HG02759 (cell line): ENCODE measurements around the gene GPR3.
A peak's percentile ranks its signal among the peaks of the same experiment; 100 is the strongest.
"Not testable (repeated sequence)": the region's sequence is repeated elsewhere in the genome, so short reads cannot be mapped to it uniquely, and the experiment has no call there.

Experiments used
- ATAC-seq: cut with Tn5 transposase; IDR thresholded peaks from one replicate; pipeline ENCODE4 v1.9.1; 2021; ENCODE audit warnings: mild to moderate bottlenecking, moderate library complexity; ENCODE audit not compliant: unreplicated experiment

GPR3 gene

DNA sequence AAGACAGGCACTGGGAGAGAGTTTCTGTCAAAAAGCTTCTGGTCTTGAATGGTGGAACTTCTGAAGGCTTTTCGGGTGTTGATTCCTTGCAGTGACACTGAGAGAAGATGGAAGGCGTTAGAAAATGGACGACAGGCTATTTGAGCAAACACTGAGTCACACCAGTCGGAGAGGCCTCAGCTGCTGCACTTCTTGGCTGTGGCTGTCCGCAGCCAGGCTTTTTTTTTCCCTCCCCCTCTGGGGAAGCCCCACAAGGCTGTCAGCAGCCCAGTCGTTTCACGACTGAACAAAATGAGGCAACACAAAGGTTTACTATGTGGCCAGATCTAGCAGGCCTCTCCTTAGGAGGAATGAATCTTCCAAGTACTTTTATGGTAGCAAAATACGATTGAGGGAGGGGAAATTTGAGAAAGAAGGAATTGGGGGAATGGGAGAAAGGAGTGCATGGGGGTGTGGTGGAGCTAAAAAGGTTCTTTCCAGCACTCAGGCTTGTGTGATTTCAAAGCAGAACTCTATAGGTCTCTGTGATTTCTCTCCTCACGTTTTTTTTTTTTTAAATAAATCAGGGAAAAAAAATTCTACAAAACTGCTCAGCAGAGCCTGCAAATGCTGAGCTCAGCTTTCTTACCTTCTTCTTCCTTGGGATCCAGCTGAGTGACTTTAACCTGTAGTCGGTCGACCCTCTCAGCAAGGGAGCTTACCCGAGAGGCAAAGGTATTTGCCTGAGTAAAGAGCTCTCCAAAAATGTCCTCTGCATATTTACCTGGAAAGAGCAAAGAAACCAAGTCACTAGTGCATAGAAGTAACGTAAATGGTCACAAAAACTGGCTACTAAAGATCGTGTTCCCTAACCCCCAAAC lies 26.1 kb downstream of the GPR3 start:
- ATAC-seq = peak; percentile 80

DNA sequence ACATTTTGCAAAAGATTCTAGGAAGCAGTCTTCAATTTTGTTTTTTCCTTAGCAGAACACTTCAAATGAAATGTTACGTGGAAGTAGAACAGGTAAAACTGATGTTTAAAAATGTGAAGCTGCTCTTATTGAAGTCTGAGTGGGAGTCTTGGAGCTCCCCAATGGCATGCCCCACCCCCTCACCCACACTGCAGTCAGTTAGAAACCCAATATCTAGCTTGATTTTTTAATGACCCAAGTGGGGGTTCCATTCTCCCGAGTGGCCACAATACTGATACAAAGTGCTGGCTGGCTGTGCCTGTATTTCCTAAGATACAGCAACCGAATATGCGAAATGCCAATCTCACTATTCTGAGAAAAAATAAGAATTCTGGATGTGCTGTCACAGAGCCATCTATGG lies 31.3 kb downstream of the GPR3 start:
- no peak for ATAC-seq

DNA sequence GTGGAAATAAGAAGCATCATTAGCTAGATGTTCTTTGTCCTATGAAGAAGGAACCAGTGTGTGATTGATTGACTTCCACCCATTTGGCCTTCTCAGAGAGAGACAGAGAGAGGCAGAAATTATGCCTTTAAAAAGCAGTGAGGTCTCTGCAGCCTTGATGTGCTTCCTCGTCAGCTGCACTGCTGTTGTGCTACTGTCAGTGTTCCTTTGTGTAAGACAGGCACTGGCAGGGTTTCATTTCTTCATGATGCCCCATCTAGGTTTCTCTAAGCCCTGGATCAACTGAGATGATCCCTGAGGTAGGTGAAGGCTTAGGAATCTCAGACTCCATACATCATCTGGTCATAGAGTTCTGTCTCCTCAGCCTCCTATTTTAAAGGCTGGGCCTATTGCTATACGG lies 34.9 kb downstream of the GPR3 start:
- no peak for ATAC-seq

DNA sequence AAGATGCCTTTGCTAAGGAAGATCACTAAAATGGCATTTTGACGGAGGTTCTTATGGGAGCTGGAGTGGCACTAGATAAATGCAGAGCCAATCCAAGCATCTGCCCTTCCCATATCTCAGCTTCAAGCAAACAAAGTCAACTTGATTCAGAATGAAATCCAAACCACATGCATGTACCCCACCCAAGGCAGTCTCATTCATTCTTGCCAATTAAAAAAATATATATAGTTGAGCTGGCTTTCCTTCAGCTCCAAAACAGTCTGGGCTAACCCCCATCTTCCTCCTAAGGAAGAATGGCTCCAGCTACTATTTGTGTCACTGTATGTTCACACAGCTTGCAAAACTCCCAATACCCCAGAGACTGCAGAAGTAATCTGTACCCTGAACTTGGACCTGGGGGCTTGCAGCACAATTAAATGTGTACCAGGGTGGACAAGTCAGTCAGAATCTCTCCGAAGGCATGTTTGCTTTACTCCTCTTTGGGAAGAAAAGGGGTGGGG lies 35.4 kb downstream of the GPR3 start:
- ATAC-seq = no peak

DNA sequence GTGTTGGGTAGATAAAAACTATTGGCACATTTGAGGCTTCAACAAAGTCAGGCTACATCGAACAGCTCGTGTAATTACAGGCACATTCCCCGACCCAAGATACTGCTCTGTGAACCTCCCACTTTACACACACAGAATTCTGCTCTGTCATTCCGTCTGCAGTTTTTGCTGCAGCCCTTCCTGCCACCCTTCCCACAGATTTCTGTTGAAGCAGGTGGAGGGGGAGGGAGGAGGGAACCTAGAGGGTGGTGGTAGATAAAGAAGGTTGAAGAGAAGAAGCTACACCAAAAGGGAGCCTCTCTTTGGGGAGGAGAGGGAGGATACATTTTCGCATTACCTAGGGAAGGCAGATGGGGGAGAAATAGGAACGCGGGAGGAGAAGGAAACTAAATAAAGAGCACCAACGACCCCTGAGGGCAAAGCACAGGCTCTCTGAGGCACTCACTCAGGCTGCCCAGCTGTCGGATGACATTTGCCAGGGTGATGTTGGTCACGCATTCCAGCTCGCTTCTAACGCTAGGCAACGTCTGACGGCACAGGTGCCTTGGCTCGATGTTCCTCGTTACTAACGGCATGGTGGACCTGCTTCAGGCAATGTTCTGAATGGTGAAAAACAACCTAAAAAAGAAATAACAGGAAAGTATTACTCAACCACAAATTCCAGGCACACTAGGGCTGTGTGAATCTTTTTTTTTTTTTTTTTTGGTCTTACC lies 36.0 kb downstream of the GPR3 start:
- no peak for ATAC-seq

DNA sequence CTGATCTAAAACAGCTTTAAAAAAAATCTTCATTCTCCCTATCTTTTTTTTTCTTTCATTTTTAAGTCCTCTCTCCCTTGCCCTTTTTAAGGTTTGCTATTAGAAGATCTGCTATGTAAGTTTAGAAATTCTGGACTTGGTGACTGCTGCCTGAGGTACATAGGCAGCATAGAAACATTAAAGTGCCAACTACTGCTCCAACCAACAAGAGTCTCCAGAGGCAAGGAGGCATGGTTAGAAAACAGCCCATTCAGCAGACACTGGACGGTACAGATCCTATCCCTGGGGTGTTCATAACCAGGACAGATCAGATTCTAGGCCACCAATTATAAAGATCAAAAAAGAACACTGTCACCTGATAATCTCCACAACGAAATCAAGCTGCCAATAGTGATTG lies 36.6 kb downstream of the GPR3 start:
- ATAC-seq = no peak

DNA sequence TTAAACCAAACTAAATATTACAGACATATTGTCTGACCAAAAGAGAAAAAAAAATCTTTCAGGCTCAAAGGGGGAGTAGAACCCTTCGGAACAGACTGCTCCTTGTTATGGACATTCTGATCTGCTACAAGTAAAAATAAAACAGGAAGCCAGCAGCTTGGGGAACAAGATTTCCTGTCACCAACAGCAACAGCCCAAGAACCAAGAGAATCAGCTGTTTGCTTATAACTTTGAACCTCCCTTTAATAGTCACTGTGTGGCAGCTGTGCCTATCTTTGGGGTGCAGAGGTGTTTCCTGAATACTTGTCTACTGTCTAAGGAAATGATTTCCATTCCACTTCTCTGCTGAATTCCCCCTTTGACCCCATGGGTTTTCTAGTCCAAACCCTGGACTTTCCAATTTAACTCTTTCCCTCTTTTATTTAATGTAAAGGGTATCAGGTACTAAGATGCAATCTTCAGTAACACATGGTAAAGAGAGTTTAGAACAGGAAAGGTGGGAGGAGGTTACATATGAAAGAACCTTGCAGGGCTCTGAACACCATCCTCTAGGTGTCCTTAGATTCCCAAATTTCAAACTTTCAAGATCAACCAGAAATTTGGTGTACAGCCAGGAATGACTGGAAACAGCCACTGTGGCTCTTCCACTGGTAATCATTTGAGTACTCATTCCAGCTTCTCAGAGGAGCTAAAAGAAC lies 38.6 kb downstream of the GPR3 start:
- ATAC-seq = no peak

DNA sequence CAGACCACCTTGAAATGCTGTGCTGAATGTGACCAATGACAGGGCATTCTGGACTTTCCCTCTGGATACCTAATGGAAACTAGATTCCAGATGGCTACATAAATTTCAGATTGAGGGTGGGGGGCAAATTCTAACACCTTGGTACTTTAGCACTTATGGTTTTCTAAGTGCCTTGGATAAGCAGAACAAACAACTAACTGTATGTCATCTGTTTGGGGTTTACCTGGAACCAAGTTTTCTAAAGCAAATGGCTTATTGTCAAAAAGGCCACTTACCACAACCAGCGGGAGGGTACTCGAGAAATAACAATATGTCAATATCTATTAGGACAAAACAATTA lies 39.1 kb downstream of the GPR3 start:
- ATAC-seq = no peak

DNA sequence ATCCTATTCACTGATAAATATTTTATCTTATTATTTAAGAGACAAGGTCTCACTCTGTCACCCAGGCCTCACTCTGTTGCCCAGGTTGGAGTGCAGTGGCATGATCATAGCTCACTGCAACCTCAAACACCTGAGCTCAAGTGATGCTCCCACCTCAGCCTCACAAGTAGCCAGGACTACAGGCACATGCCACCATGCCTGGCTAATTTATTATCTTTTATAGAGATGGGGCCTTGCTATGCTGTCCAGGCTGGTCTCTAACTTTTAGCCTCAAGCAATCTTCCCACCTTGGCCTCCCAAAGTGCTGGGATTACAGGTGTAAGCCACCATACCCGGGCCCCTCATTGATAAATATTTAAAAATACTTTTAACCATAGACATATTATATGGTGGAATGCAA lies 40.3 kb downstream of the GPR3 start:
- ATAC-seq = not testable (repeated sequence)

DNA sequence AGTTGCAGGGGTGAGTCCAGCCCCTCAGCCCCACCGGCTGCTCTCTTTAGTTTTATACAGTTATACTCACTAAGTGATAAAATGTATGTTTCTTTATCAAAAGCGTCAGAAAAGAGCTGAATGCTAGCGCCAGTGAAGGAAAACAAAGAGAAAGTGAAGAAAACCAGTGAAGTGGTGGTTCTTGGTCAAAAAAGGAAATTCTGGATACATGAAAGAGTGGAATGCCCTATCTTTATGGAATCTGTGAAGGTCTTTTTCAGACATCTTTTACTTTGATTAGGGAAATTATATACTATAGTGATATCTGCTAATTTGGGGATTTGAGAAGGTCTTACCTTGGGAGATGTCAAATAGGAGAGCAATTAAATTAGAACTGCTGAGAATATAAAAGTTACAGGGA lies 41.3 kb downstream of the GPR3 start:
- ATAC-seq = no peak

DNA sequence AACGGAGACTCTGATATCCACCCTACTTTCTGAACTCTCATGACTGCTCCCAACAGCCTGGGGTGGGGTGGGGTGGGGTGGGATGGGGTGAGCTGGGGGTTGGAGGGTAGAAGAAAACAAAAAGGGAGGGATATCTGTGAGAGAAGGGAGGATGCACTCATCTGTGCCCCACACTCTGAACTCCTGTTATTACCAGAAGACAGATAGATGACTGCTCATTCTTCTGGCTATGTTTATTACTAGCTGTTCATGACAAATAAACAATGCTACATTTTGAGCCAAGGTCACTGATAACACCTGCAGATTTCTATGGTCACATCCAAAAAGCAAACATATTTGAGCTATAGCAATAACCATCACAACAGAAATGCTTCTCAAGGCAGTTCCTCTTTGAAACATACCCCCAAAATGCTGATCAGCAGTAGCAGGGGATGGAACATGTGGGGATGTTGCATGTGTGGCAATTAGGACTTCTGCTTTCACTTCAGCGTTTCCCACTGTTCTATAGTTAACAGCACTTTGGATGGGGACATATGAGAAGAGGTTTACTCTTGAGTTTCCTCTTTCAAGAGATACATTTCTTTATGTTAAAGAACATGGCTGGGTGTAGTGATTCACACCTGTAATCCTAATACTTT lies 43.3 kb downstream of the GPR3 start:
- no peak for ATAC-seq

DNA sequence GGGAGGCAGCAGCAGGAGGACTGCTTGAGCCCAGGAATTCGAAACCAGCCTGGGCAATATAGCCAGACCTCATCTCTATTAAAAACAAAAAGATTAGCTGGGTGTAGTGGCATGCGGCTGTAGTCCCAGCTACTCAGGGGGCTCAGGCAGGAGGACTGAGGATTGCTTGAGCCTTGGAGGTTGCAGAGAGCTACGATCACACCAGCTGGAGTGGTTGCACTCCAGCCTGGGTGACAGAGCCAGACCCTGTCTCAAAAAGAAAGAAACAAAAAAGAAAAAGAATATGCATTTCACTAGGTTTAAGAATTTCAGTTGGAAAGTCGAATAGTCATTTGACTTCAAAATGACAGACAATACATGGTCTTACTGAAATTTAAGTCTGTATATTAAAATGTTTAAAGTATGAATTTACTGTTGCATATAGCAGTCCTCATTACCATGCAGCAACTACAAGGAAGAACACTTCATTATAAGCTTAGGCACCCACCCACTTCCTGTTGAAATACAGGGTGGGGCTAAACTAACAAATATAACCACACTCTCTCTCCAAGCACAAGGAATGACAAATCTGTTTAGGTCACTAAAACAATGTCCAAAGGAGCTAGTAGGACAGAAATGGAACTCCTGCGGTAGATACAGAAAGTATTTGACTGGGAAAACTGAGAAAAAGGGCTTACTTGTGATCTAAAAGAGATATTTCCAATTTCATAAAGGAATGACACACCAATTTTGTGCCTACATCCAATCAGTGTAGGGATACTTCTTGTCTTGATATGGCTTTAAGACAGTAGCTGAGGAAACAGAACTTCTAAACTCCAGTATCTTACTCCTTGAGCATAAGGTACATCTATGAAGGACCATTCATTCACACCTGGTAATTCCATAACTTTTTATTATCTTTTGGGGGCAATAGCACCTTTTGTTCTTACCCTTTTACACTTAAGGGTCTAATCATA lies 44.1 kb downstream of the GPR3 start:
- ATAC-seq = no peak

DNA sequence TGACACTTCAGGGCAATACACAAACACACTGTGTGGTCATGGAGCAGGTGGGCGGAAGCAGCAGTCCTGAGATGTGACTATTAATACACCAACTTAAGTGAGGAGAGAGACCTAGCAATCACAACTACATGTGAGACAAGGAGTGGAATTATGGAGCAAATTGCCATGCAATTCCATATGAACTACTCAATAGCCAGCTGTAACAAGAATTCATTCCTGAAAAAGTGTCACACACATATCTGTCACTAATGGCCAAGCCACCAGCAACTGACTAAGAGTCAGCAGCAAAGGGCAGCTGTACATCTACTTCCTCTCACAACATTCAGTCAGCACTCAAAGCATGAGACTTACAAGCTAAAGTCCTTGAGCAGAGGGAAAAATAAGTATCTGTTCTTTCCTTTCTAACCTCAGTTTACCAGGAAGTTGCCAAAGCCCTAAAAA lies 46.2 kb downstream of the GPR3 start:
- no peak for ATAC-seq

DNA sequence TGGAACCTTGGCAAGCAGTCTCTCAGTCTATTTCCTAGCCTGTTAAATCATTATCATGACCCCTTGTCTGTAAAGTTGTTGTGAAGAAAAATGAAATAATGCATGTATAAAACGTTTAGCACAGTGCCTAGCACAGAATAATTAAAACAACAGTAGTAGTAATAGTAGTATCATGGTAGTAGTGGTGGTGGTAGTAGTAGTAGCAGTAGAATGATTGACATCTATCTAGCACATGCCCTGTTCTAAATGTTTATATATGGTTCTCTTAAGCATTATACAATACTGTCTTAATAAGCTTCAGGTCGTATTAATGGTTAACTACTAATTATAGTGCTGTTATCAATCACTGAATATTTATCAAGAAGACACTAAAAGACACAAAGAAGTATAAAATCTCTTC lies 46.7 kb downstream of the GPR3 start:
- ATAC-seq = no peak

DNA sequence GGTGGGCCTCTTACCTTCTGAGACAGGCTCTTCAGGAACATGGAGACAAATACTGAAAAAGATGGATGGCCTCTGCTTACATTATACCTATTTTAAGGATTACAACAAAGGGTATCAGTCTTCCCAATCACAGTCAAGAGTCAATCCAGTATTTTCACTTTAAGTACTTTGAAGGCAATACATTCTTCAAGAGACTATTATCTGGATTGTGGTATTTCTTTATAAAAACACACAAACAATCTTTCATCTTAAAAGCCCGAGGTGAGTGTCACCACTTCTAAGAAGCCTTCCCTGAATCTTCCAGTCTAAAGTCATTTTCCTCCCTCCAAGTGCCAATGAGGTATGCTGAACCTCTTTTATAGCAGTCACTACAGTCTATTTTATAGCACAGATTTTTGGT lies 52.2 kb downstream of the GPR3 start:
- ATAC-seq = no peak
